Osteocyte (in vitro differentiated cells): ENCODE data around the gene CCDC192. TPM values are rescaled to one million over a fixed set of nuclear protein-coding genes. Genes with fewer than 3 reads are reported as not detected.

ENCODE experiments used
- DNase-seq: peaks from one replicate; pipeline ENCODE4 v3.0.0; 2021; ENCODE audit warnings: mixed read lengths; ENCODE audit not compliant: unreplicated experiment; ENCODE audit errors: extremely low spot score
- H3K27ac Mint-ChIP-seq: one replicate; pipeline ENCODE4 v1.8.0; 2021; ENCODE audit warnings: mild to moderate bottlenecking, mixed read lengths; ENCODE audit not compliant: unreplicated experiment
- H3K27me3 Mint-ChIP-seq: one replicate; pipeline ENCODE4 v1.8.0; 2021; ENCODE audit warnings: mixed read lengths; ENCODE audit not compliant: unreplicated experiment
- H3K36me3 Mint-ChIP-seq: one replicate; pipeline ENCODE4 v1.8.0; 2021; ENCODE audit warnings: mixed read lengths; ENCODE audit not compliant: unreplicated experiment
- H3K4me1 Mint-ChIP-seq: one replicate; pipeline ENCODE4 v1.8.0; 2021; ENCODE audit warnings: mixed read lengths; ENCODE audit not compliant: unreplicated experiment
- H3K4me3 Mint-ChIP-seq: one replicate; pipeline ENCODE4 v1.8.0; 2021; ENCODE audit warnings: mild to moderate bottlenecking, moderate library complexity, mixed read lengths; ENCODE audit not compliant: unreplicated experiment
- H3K9me3 Mint-ChIP-seq: one replicate; pipeline ENCODE4 v1.8.0; 2021; ENCODE audit warnings: mixed read lengths; ENCODE audit not compliant: unreplicated experiment
- CTCF ChIP-seq: fragments of 200-600 bp; sonication (generic); IDR thresholded peaks from 2 replicates; pipeline ENCODE4 v1.5.0; 2021; ENCODE audit warnings: antibody characterized with exemption, mild to moderate bottlenecking, moderate library complexity
- total RNA-seq: library from RNA; stranded (reverse); gene quantifications from 2 replicates; pipeline ENCODE4 v1.2.1, GENCODE V29; 2021

Gene CCDC192
- total RNA-seq, 1 donor from 2014 or later = not detected

GRCh38 chr5:127931396-127931795 lies 228.2 kb downstream of the CCDC192 start:
- peaks cover 6% of the 10 kb centered on the region for H3K9me3 Mint-ChIP-seq
- no peak overlapping the region for H3K27ac Mint-ChIP-seq
- no peaks in the 10 kb centered on the region for H3K27me3 Mint-ChIP-seq
- H3K4me3 Mint-ChIP-seq = no peak overlapping the region
- peaks cover 23% of the 10 kb centered on the region for H3K4me1 Mint-ChIP-seq
- no peak for TF ChIP-seq CTCF
- H3K36me3 Mint-ChIP-seq = no peaks in the 10 kb centered on the region
- DNase-seq = no peak

- DNase-seq = no peak
These were observed 230.2 kb downstream of the CCDC192 start for GRCh38 chr5:127933348-127933747.

GRCh38 chr5:127934791-127935256 lies 231.6 kb downstream of the CCDC192 start:
- no peak overlapping the region for H3K4me3 Mint-ChIP-seq
- no peak for DNase-seq
- H3K9me3 Mint-ChIP-seq = no peaks in the 10 kb centered on the region
- H3K4me1 Mint-ChIP-seq = peaks cover 23% of the 10 kb centered on the region
- no peaks in the 10 kb centered on the region for H3K36me3 Mint-ChIP-seq
- no peaks in the 10 kb centered on the region for H3K27me3 Mint-ChIP-seq
- peak overlapping the region; percentile 74 for H3K27ac Mint-ChIP-seq
- no peak for TF ChIP-seq CTCF

More at GRCh38 chr5:127933348-127933747, 230.2 kb downstream of the CCDC192 start:
- H3K27me3 Mint-ChIP-seq = no peaks in the 10 kb centered on the region
- H3K36me3 Mint-ChIP-seq = no peaks in the 10 kb centered on the region
- H3K4me3 Mint-ChIP-seq = no peak overlapping the region
- H3K4me1 Mint-ChIP-seq = peaks cover 23% of the 10 kb centered on the region
- no peak for TF ChIP-seq CTCF
- H3K27ac Mint-ChIP-seq = no peak overlapping the region
- peaks cover 2% of the 10 kb centered on the region for H3K9me3 Mint-ChIP-seq

DNA sequence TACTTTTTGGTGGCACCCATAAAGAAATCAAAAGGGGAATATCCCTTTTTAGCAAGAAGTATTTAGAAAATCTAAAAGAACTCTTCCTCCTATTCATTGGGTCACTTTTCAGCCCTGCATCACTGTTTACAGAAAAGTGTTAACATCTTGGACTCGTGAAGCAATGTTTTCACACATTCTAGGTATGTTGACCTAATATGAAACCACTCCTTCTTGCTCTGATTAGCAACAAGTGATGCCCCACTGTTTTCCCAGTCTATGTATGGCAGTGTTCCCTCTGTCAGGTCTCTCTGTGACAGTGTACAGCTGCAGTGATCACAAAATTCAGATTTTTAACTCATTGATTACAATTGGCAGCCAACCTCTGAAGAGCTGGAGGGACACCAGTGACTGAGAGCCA lies 232.2 kb downstream of the CCDC192 start:
- no peak for TF ChIP-seq CTCF
- no peak for DNase-seq
- H3K36me3 Mint-ChIP-seq = no peaks in the 10 kb centered on the region
- peaks cover 21% of the 10 kb centered on the region for H3K4me1 Mint-ChIP-seq
- H3K9me3 Mint-ChIP-seq = no peaks in the 10 kb centered on the region
- no peak overlapping the region for H3K4me3 Mint-ChIP-seq
- H3K27ac Mint-ChIP-seq = peak overlapping the region; percentile 74
- no peaks in the 10 kb centered on the region for H3K27me3 Mint-ChIP-seq

DNA sequence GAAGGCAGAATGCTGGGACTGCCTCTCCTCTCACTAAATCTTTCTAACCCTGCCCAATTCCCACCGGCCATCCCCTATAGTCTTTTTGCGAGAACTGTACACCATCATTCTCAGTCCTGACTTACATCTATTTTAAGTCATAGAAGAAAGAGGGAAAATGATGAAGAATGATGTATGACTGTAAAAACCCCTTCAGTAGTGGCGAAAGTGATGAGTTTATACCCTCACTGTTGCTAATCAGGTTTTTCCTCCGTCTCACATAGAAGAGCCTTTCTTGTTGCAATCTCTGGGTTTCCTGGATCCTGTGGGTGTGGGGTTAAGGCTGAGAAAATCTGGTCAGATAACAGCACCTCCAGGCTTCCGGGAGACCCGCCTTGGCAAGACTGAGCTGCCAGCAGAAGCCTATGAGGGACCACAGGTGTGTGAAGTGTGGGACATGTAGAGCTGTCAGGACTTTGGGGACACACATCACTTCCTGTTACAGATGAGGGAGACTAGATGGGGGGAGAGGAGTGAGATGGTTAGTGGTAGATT lies 233.3 kb downstream of the CCDC192 start:
- Mint-ChIP-seq H3K4me1 (peaks cover 31% of the 10 kb centered on the region), H3K27me3 (no peaks in the 10 kb centered on the region), H3K4me3 (no peak overlapping the region), H3K36me3 (no peaks in the 10 kb centered on the region), H3K27ac (no peak overlapping the region), H3K9me3 (no peaks in the 10 kb centered on the region)
- TF ChIP-seq CTCF = no peak
- DNase-seq = no peak
